K562 (cell line): Measurements from ENCODE around the gene REC8. TPM values are rescaled to one million over a fixed set of nuclear protein-coding genes. Genes with fewer than 3 reads are reported as not detected.

Experiments
- ATAC-seq: fragments of 200-7000 bp; cut with Tn5 transposase; 3 replicates; pipeline ENCODE4 v1.9.1; 2020; ENCODE audit warnings: moderate library complexity
- BruUV-seq: library from RNA; stranded (reverse); fragments of 400-500 nt; replicated peaks from 2 replicates; lab custom pipeline; 2021; lab: Mats Ljungman, UMichigan
- CTCF ChIA-PET: fragments of 300-600 bp; formaldehyde crosslinking; extraction: SDS; loops from one replicate; lab custom pipeline; 2021; ENCODE audit warnings: low intra/inter-chr PET ratio; lab: Yijun Ruan, JAX
- POLR2A ChIA-PET: fragments of 300-600, 350-650 bp; sonication (Branson Sonifier 250); formaldehyde crosslinking; extraction: SDS; loops from one replicate; lab custom pipeline; 2021; ENCODE audit warnings: antibody characterized with exemption, inconsistent platforms; lab: Yijun Ruan, JAX
- DNase-seq, 4 experiments: peaks; one replicate each; pipeline versions ENCODE4 v3.0.0 to v3.0.0-alpha.2; 2011 to 2018; ENCODE audit warnings: low spot score in 3 of 4, mixed read lengths in 3 of 4; ENCODE audit errors: extremely low read depth in 1 of 4
- FAIRE-seq: peaks from 2 replicates; lab custom pipeline; 2011; peaks lifted over from hg19 to GRCh38; lab: Jason Lieb, UNC
- H2AFZ ChIP-seq: 2 replicates; pipeline ENCODE4 v1.6.0; 2011; ENCODE audit warnings: low read depth, low read length, control low read depth, inconsistent platforms
- H3K27ac ChIP-seq: fragments of 200-600 bp; 3 replicates; pipeline ENCODE4 v1.8.0; 2011; ENCODE audit warnings: low read depth, mild to moderate bottlenecking, control low read depth, inconsistent platforms, low read length, moderate library complexity, mixed read lengths; ENCODE audit errors: extremely low read depth
- H3K27me3 ChIP-seq, 2 experiments: fragments of 300-600 bp in 1 of 2; 2 replicates in 1 of 2; 3 replicates in 1 of 2; pipeline versions ENCODE4 v1.6.0 to v1.8.0; 2011; ENCODE audit warnings: inconsistent platforms in 2 of 2, low read length in 2 of 2, mild to moderate bottlenecking in 1 of 2, mixed read lengths in 1 of 2, moderate library complexity in 1 of 2; ENCODE audit not compliant: control insufficient read depth in 2 of 2, insufficient read depth in 2 of 2
- H3K36me3 ChIP-seq: fragments of 300-600 bp; 3 replicates; pipeline ENCODE4 v1.8.0; 2011; ENCODE audit warnings: mild to moderate bottlenecking, low read length, inconsistent platforms; ENCODE audit not compliant: control insufficient read depth, insufficient read depth
- H3K4me1 ChIP-seq, 2 experiments: fragments of 200-600 bp in 1 of 2; replicated peaks in 1 of 2; 2 replicates in 1 of 2; 3 replicates in 1 of 2; pipeline versions ENCODE4 v1.5.1 to v1.8.0; 2011; ENCODE audit warnings: inconsistent platforms in 2 of 2, low read length in 2 of 2, mild to moderate bottlenecking in 1 of 2, mixed read lengths in 1 of 2, moderate library complexity in 1 of 2; ENCODE audit not compliant: control insufficient read depth in 2 of 2, insufficient read depth in 2 of 2
- H3K4me2 ChIP-seq: 2 replicates; pipeline ENCODE4 v1.6.1; 2011; ENCODE audit warnings: low read length, control low read depth, inconsistent platforms, mixed read lengths; ENCODE audit not compliant: insufficient read depth
- H3K4me3 ChIP-seq: fragments of 200-600 bp; sonication (generic), shearing (Covaris generic); 2 replicates; pipeline ENCODE4 v1.5.1; 2016; ENCODE audit warnings: control low read depth, inconsistent platforms
- H3K79me2 ChIP-seq: fragments of 200-600 bp; 3 replicates; pipeline ENCODE4 v1.8.0; 2011; ENCODE audit warnings: low read length, inconsistent platforms; ENCODE audit not compliant: control insufficient read depth, insufficient read depth
- H3K9ac ChIP-seq, 2 experiments: 2 replicates each; pipeline versions ENCODE4 v1.6.0 to v1.6.1; 2011; ENCODE audit warnings: low read depth in 2 of 2, low read length in 2 of 2, control low read depth in 1 of 2, inconsistent platforms in 1 of 2, mild to moderate bottlenecking in 1 of 2, mixed read lengths in 1 of 2; ENCODE audit not compliant: insufficient read depth in 1 of 2
- H3K9me1 ChIP-seq: one replicate; pipeline ENCODE4 v1.6.0; 2011; ENCODE audit warnings: inconsistent platforms, mild to moderate bottlenecking, low read length, moderate library complexity; ENCODE audit not compliant: control insufficient read depth, insufficient read depth
- H3K9me3 ChIP-seq: replicated peaks from 2 replicates; pipeline ENCODE4 v1.5.1; 2011; ENCODE audit warnings: low read depth, low read length, inconsistent platforms; ENCODE audit not compliant: control insufficient read depth, insufficient read depth
- H4K20me1 ChIP-seq: replicated peaks from 2 replicates; pipeline ENCODE4 v1.6.1; 2011; ENCODE audit warnings: low read length, inconsistent platforms, mixed read lengths; ENCODE audit not compliant: control insufficient read depth, insufficient read depth
- DDX20 ChIP-seq: fragments of 450-650 bp; IDR thresholded peaks from 2 replicates; pipeline ENCODE4 v1.6.1; 2016; ENCODE audit warnings: missing genetic modification characterization, low read depth, mild to moderate bottlenecking, missing compliant biosample characterization, moderate library complexity
- DNMT1 ChIP-seq: fragments of 450-650 bp; IDR thresholded peaks from 2 replicates; pipeline ENCODE4 v1.6.1; 2016; ENCODE audit warnings: antibody characterized with exemption, mild to moderate bottlenecking
- HMG20A ChIP-seq: fragments of 450-650 bp; formaldehyde crosslinking; conservative IDR thresholded peaks from 2 replicates; pipeline ENCODE4 v1.4.0; 2020; ENCODE audit warnings: mild to moderate bottlenecking, mixed read lengths
- ILK ChIP-seq: fragments of 450-650 bp; IDR thresholded peaks from 2 replicates; pipeline ENCODE4 v1.6.1; 2016; ENCODE audit warnings: missing genetic modification characterization, low read depth, mild to moderate bottlenecking, missing compliant biosample characterization, moderate library complexity, borderline replicate concordance
- MTA1 ChIP-seq: fragments of 450-650 bp; IDR thresholded peaks from 2 replicates; pipeline ENCODE4 v1.6.1; 2017; ENCODE audit warnings: borderline replicate concordance
- ZNF3 ChIP-seq: fragments of 250-450 bp; sonication (Bioruptor Pico); IDR thresholded peaks from 2 replicates; pipeline ENCODE4 v1.5.0; 2021; ENCODE audit warnings: mild to moderate bottlenecking, moderate library complexity
- ZNF384 ChIP-seq: IDR thresholded peaks from 2 replicates; pipeline ENCODE4 v1.6.1; 2012; ENCODE audit warnings: low read depth, low read length, improper control_type of control experiment
- WGBS: fragments of 100-300 bp; shearing (Covaris generic); methylation state at CpG from one replicate; pipeline ENCODE4 v1.1.6; 2016; ENCODE audit warnings: low coverage, mixed read lengths; ENCODE audit not compliant: insufficient coverage; ENCODE audit errors: missing lambda C conversion rate; 5-methylcytosine and 5-hydroxymethylcytosine counted together
- in situ Hi-C: fragments of 300-500 bp; cut with MboI; formaldehyde crosslinking; loops from 4 replicates; pipeline ENCODE4 v1.15.0; 2018; ENCODE audit warnings: inconsistent platforms, mixed read lengths
- intact Hi-C: fragments of 100-400 bp; cut with micrococcal nuclease; formaldehyde crosslinking; loops from 2 replicates; pipeline ENCODE4 v1.14.2; 2022
- polyA plus RNA-seq, 8 experiments: library from polyadenylated mRNA; depleted of rRNA in 4 of 8; stranded (reverse) in 5 of 8; unstranded in 3 of 8; fragments of >200 nt; fragmentation: Nextera tagmentation in 2 of 8; fragmentation: Illumina TruSeq in 1 of 8; extraction: Ambion mirVana in 2 of 8; extraction: Trizol in 1 of 8; gene quantifications; 2 replicates each; pipeline versions ENCODE4 v1.2.1 to v1.2.3, GENCODE V29; 2011 to 2014; ENCODE audit warnings: inconsistent platforms in 1 of 8, missing spikeins in 1 of 8
- total RNA-seq, 7 experiments: library from RNA; depleted of rRNA in 6 of 7; stranded (reverse); fragments of >200 nt in 6 of 7; fragmentation: Illumina TruSeq in 2 of 7; extraction: Trizol in 2 of 7; gene quantifications; 2 replicates each; pipeline versions ENCODE4 v1.2.1 to v1.2.3, GENCODE V29; 2011 to 2021; ENCODE audit warnings: low replicate concordance in 1 of 7
- TF ChIP-seq, protein P1 (sequence below): fragments of 250-450 bp; sonication (Bioruptor Pico); IDR thresholded peaks from 2 replicates; pipeline ENCODE4 v1.8.0; 2021; ENCODE audit warnings: moderate library complexity, mild to moderate bottlenecking, inconsistent platforms

REC8 gene
- total and polyA plus RNA-seq, 9 of the 15 experiments (the other 6 are each of a cell fraction or from before 2014, with no cell fraction given), result 0.11 to 2.5 (median 0.85) TPM

GRCh38 chr14:24145219-24145618, 26.7 kb upstream of the REC8 start:
- peaks cover 5% of the 10 kb centered on the region for H3K9me1 ChIP-seq
- TF ChIP-seq, protein P1, sequence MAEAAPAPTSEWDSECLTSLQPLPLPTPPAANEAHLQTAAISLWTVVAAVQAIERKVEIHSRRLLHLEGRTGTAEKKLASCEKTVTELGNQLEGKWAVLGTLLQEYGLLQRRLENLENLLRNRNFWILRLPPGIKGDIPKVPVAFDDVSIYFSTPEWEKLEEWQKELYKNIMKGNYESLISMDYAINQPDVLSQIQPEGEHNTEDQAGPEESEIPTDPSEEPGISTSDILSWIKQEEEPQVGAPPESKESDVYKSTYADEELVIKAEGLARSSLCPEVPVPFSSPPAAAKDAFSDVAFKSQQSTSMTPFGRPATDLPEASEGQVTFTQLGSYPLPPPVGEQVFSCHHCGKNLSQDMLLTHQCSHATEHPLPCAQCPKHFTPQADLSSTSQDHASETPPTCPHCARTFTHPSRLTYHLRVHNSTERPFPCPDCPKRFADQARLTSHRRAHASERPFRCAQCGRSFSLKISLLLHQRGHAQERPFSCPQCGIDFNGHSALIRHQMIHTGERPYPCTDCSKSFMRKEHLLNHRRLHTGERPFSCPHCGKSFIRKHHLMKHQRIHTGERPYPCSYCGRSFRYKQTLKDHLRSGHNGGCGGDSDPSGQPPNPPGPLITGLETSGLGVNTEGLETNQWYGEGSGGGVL (CRISPR knock-in tag), result no peak
- TF ChIP-seq DDX20 (tag), result no peak
- TF ChIP-seq ZNF3 (CRISPR knock-in tag), result no peak
- no peak for TF ChIP-seq ILK (tag)
- TF ChIP-seq DNMT1, result no peak
- TF ChIP-seq MTA1, result no peak
- TF ChIP-seq ZNF384, result no peak
- no peak for TF ChIP-seq HMG20A
- TF ChIP-seq, all 486 proteins: peak for 0
- ChIA-PET POLR2A (interaction anchor here (0.7 to 1.8 kb wide), 3 partner anchors 8 to 84 kb away, joined by 3 to 4 read pairs (median 3); no protein-coding TSS in a partner anchor), CTCF (no interaction called here)
- WGBS, result 53% methylated on average over 2 of the region's 2 CpGs
- H3K79me2 ChIP-seq, result peaks cover 50% of the 10 kb centered on the region
- intact Hi-C loops, result loop anchor here (10.0 kb wide), 1 partner anchor 50 kb away; the partner anchor contains the start of gene PCK2
- H3K9me3 ChIP-seq, result no peaks in the 10 kb centered on the region
- DNase-seq, result no peak
- ATAC-seq, result no peak
- no peaks in the 10 kb centered on the region for H3K27me3 ChIP-seq
- in situ Hi-C loops, result no loop called here
- peak overlapping the region; percentile 81 to 97; a peak in 2 of 4 replicates for H3K9ac ChIP-seq
- no peak for FAIRE-seq
- H3K36me3 ChIP-seq, result peaks cover 42% of the 10 kb centered on the region; the same call in 2 of the 3 replicates
- no peak overlapping the region for H2AFZ ChIP-seq
- H3K4me3 ChIP-seq, result peak overlapping the region; percentile 98; the same call in 1 of the 2 replicates
- H3K27ac ChIP-seq, result no peak overlapping the region; the same call in 2 of the 3 replicates
- H4K20me1 ChIP-seq, result no peaks in the 10 kb centered on the region
- peaks cover 33 to 53% of the 10 kb centered on the region in 2 experiments; a peak in 4 of 5 replicates for H3K4me1 ChIP-seq
- peak overlapping the region; percentile 98 for H3K4me2 ChIP-seq
- BruUV-seq, result no TSS peak
